Ishikawa (cell line): ENCODE data around the gene DYNC1LI2.

ENCODE experiments used
- CEBPB ChIP-seq: IDR thresholded peaks from 2 replicates; pipeline ENCODE4 v1.6.1; 2012
- CREB1 ChIP-seq: IDR thresholded peaks from 2 replicates; pipeline ENCODE4 v1.6.1; 2012; ENCODE audit warnings: low read depth
- EGR1 ChIP-seq: IDR thresholded peaks from 2 replicates; pipeline ENCODE4 v1.6.1; 2012
- EP300 ChIP-seq: IDR thresholded peaks from 2 replicates; pipeline ENCODE4 v1.6.1; 2012; ENCODE audit warnings: borderline replicate concordance
- TAF1 ChIP-seq: IDR thresholded peaks from 2 replicates; pipeline ENCODE4 v1.6.1; 2012; ENCODE audit warnings: low read depth, mild to moderate bottlenecking
- YY1 ChIP-seq: IDR thresholded peaks from 2 replicates; pipeline ENCODE4 v1.6.1; 2012; ENCODE audit warnings: low read depth
- TF ChIP-seq, protein P1 (sequence below): IDR thresholded peaks from 2 replicates; pipeline ENCODE4 v1.6.1; 2012

DNA sequence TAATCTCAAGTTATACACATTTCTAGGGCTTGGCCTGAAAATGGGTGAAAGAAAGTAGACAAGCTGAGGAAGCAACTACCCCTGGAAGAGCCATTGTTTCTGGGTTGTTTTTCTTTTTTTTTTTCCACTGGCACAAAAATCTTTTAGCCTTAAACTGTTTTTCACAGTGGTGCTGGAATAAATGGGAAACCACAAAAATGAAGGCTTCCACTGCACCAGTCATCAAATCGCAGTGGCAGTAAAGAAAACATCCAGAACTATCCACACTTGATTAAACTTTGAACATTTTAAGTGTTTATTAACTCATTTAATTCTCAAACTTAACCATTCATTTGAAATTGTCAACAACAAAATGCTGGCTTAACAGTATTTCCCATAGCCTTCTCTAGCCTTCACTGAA is 69.1 kb downstream of the DYNC1LI2 start:
- TF ChIP-seq EP300 (no peak), CREB1 (no peak), YY1 (no peak), TAF1 (no peak), EGR1 (no peak), CEBPB (no peak)
- TF ChIP-seq, protein P1, sequence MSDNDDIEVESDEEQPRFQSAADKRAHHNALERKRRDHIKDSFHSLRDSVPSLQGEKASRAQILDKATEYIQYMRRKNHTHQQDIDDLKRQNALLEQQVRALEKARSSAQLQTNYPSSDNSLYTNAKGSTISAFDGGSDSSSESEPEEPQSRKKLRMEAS = no peak
